Measurements from ENCODE around the gene DOCK1. TPM values are rescaled to one million over a fixed set of nuclear protein-coding genes. Genes with fewer than 3 reads are reported as not detected.

DOCK1 gene
- polyA plus RNA-seq, 1 of the 3 experiments (the other 2 are of a cell fraction), result 15.5 TPM

- H3K4me1 ChIP-seq (ENCODE audit: control insufficient read depth in 1 of 2, insufficient read depth in 2 of 2, low read depth in 1 of 2, low read length in 1 of 2), result peaks cover 2% of the 10 kb centered on the region in 2 experiments; a peak in 2 of 4 replicates
- peaks cover 5% of the 10 kb centered on the region for H3F3A ChIP-seq (replicated peaks; ENCODE audit: insufficient read depth)
- POLR2A ChIA-PET, result no interaction called here
- TF ChIP-seq GATA2 (CRISPR knock-in tag; IDR thresholded peaks at IDR 0.05) (peak; percentile 37; the same call in 1 of the 2 replicates), MAX (IDR thresholded peaks at IDR 0.05; ENCODE audit: low read depth) (no peak)
- H3K27ac ChIP-seq (ENCODE audit: low read depth in 2 of 2, low read length in 1 of 2), result no peak overlapping the region
- H2AFZ ChIP-seq (ENCODE audit: low read depth), result no peak overlapping the region
- peaks cover 0 to 4% of the 10 kb centered on the region in 2 experiments for H3K36me3 ChIP-seq (replicated peaks in 1 of 2; ENCODE audit: control insufficient read depth in 1 of 2, insufficient read depth in 2 of 2, low read length in 1 of 2)
- peak; percentile 36 for DNase-seq
- 69% methylated on average over 6 of the region's 6 CpGs for WGBS (ENCODE audit: low lambda C conversion rate)
- H3K79me2 ChIP-seq (ENCODE audit: insufficient read depth), result peaks cover 97% of the 10 kb centered on the region
- H3K9ac ChIP-seq, result no peak overlapping the region
- peaks cover 44% of the 10 kb centered on the region for H4K20me1 ChIP-seq (ENCODE audit: insufficient read depth)
- CTCF ChIA-PET, result no interaction called here
- no peaks in the 10 kb centered on the region for H3K9me3 ChIP-seq
- no peaks in the 10 kb centered on the region for H3K27me3 ChIP-seq (ENCODE audit: insufficient read depth)
- H3K9me2 ChIP-seq, result no peaks in the 10 kb centered on the region
- no peak overlapping the region for H3K4me2 ChIP-seq
- no peak overlapping the region for H3K4me3 ChIP-seq (ENCODE audit: low read depth in 2 of 2, low read length in 1 of 2)
Observed at GRCh38 chr10:126940670-126941310, 35.6 kb downstream of the DOCK1 start.

- POLR2A ChIA-PET, result no interaction called here
- no peak overlapping the region for H3K4me3 ChIP-seq (ENCODE audit: low read depth in 2 of 2, low read length in 1 of 2)
- H3K9me2 ChIP-seq, result no peaks in the 10 kb centered on the region
- H3F3A ChIP-seq (replicated peaks; ENCODE audit: insufficient read depth), result no peaks in the 10 kb centered on the region
- no peak overlapping the region for H3K9ac ChIP-seq
- H3K9me3 ChIP-seq, result no peaks in the 10 kb centered on the region
- no peaks in the 10 kb centered on the region for H3K36me3 ChIP-seq (replicated peaks in 1 of 2; ENCODE audit: control insufficient read depth in 1 of 2, insufficient read depth in 2 of 2, low read length in 1 of 2)
- H3K4me2 ChIP-seq, result no peak overlapping the region
- TF ChIP-seq SIN3A (IDR thresholded peaks at IDR 0.05; ENCODE audit: borderline replicate concordance, low read depth, low read length) (no peak), FOSL2 (IDR thresholded peaks at IDR 0.05; ENCODE audit: borderline replicate concordance, low read depth) (no peak), RAD21 (IDR thresholded peaks at IDR 0.05; ENCODE audit: low read length) (no peak), TCF12 (IDR thresholded peaks at IDR 0.05) (no peak), TAF1 (IDR thresholded peaks at IDR 0.05; ENCODE audit: borderline replicate concordance, low read depth, low read length) (no peak), CHD2 (IDR thresholded peaks at IDR 0.05; ENCODE audit: low read length, partially characterized antibody) (no peak), YY1 (IDR thresholded peaks at IDR 0.05; ENCODE audit: low read depth) (no peak), MXI1 (IDR thresholded peaks at IDR 0.05; ENCODE audit: low read depth, low read length) (no peak), FOXJ3 (CRISPR knock-in tag; IDR thresholded peaks at IDR 0.05) (no peak), SMC3 (IDR thresholded peaks at IDR 0.05; ENCODE audit: low read depth, low read length) (no peak), MAX (IDR thresholded peaks at IDR 0.05; ENCODE audit: low read depth) (no peak), IRF3 (IDR thresholded peaks at IDR 0.05; ENCODE audit: low read depth, low read length) (no peak), ZBTB33 (IDR thresholded peaks at IDR 0.05; ENCODE audit: borderline replicate concordance, low read depth) (no peak), RFX5 (IDR thresholded peaks at IDR 0.05; ENCODE audit: low read length) (no peak), JUND (IDR thresholded peaks at IDR 0.05) (no peak), POLR2AphosphoS5 (IDR thresholded peaks at IDR 0.05; ENCODE audit: low read depth, low read length) (no peak), EZH2phosphoT487 (IDR thresholded peaks at IDR 0.05; ENCODE audit: borderline replicate concordance, low read depth) (no peak), NRF1 (IDR thresholded peaks at IDR 0.05; ENCODE audit: low read depth, low read length) (no peak), USF1 (IDR thresholded peaks at IDR 0.05; ENCODE audit: borderline replicate concordance, low read depth) (no peak), RCOR1 (IDR thresholded peaks at IDR 0.05; ENCODE audit: low read length) (no peak)
- peaks cover 32% of the 10 kb centered on the region for H4K20me1 ChIP-seq (ENCODE audit: insufficient read depth)
- H3K79me2 ChIP-seq (ENCODE audit: insufficient read depth), result peaks cover 86% of the 10 kb centered on the region
- 99% methylated on average over 9 of the region's 11 CpGs for WGBS (ENCODE audit: low lambda C conversion rate)
- no peak for DNase-seq
- H3K27ac ChIP-seq (ENCODE audit: low read depth in 2 of 2, low read length in 1 of 2), result no peak overlapping the region
- H2AFZ ChIP-seq (ENCODE audit: low read depth), result no peak overlapping the region
- CTCF ChIA-PET, result no interaction called here
- no peaks in the 10 kb centered on the region for H3K27me3 ChIP-seq (ENCODE audit: insufficient read depth)
- H3K4me1 ChIP-seq (ENCODE audit: control insufficient read depth in 1 of 2, insufficient read depth in 2 of 2, low read depth in 1 of 2, low read length in 1 of 2), result no peaks in the 10 kb centered on the region
Observed at GRCh38 chr10:126944191-126944590, 39.0 kb downstream of the DOCK1 start.

Data from SK-N-SH (cell line).